HEK293 (cell line): Measurements from ENCODE around the gene TRAF7.

ENCODE experiments used
- CTCF ChIA-PET: fragments of 350-600 bp; formaldehyde crosslinking; extraction: SDS; loops from one replicate; lab custom pipeline; 2021; ENCODE audit warnings: antibody characterized with exemption; lab: Yijun Ruan, JAX
- POLR2A ChIA-PET: fragments of 300-600 bp; formaldehyde crosslinking; extraction: SDS; loops from one replicate; lab custom pipeline; 2020; ENCODE audit warnings: antibody characterized with exemption, inconsistent platforms; lab: Yijun Ruan, JAX
- H3K27ac ChIP-seq: fragments of 200-500 bp; sonication (Bioruptor generic); 2 replicates; pipeline ENCODE4 v1.5.1; 2014; ENCODE audit warnings: low read depth, low read length, control low read depth, inconsistent platforms; ENCODE audit errors: extremely low read depth
- H3K36me3 ChIP-seq, 2 experiments: fragments of 200-500 bp in 1 of 2; sonication (Bioruptor generic) in 1 of 2; 1 replicate in 1 of 2; 2 replicates in 1 of 2; pipeline ENCODE4 v1.5.1; 2014 to 2017; ENCODE audit warnings: inconsistent platforms in 2 of 2, low read length in 2 of 2; ENCODE audit not compliant: control insufficient read depth in 2 of 2, insufficient read depth in 1 of 2
- H3K4me1 ChIP-seq: fragments of 200-500 bp; sonication (Bioruptor generic); 2 replicates; pipeline ENCODE4 v1.5.1; 2014; ENCODE audit warnings: mild to moderate bottlenecking, low read length, inconsistent platforms; ENCODE audit not compliant: control insufficient read depth, insufficient read depth
- H3K4me3 ChIP-seq: 2 replicates; pipeline ENCODE4 v1.5.1; 2011; ENCODE audit warnings: low read depth, mild to moderate bottlenecking, control low read depth, low read length, moderate library complexity
- H3K9me3 ChIP-seq: fragments of 200-500 bp; sonication (Bioruptor generic); 2 replicates; pipeline ENCODE4 v1.5.1; 2014; ENCODE audit warnings: low read depth, low read length, inconsistent platforms; ENCODE audit not compliant: control insufficient read depth, insufficient read depth
- BCL11A ChIP-seq: fragments of 450-650 bp; formaldehyde crosslinking; IDR thresholded peaks from 2 replicates; pipeline ENCODE4 v1.5.1; 2016; ENCODE audit warnings: low read depth, missing biosample characterization, missing genetic modification characterization
- CTCF ChIP-seq: fragments of 450-650 bp; formaldehyde crosslinking; IDR thresholded peaks from 2 replicates; pipeline ENCODE4 v1.5.1; 2016; ENCODE audit warnings: missing biosample characterization, missing genetic modification characterization
- PRDM10 ChIP-seq: fragments of 450-650 bp; formaldehyde crosslinking; IDR thresholded peaks from 2 replicates; pipeline ENCODE4 v1.5.1; 2016; ENCODE audit warnings: missing biosample characterization, missing genetic modification characterization
- REST ChIP-seq: fragments of 450-650 bp; formaldehyde crosslinking; IDR thresholded peaks from 2 replicates; pipeline ENCODE4 v1.5.1; 2016; ENCODE audit warnings: missing biosample characterization, missing genetic modification characterization
- SCRT2 ChIP-seq: fragments of 450-650 bp; formaldehyde crosslinking; IDR thresholded peaks from 2 replicates; pipeline ENCODE4 v1.5.1; 2016; ENCODE audit warnings: missing biosample characterization, missing genetic modification characterization
- ZBTB7A ChIP-seq: fragments of 450-650 bp; formaldehyde crosslinking; IDR thresholded peaks from 2 replicates; pipeline ENCODE4 v1.5.1; 2016; ENCODE audit warnings: low read depth, missing biosample characterization, missing genetic modification characterization
- ZNF138 ChIP-seq: fragments of 450-650 bp; formaldehyde crosslinking; IDR thresholded peaks from 2 replicates; pipeline ENCODE4 v1.5.1; 2016; ENCODE audit warnings: missing biosample characterization, missing genetic modification characterization, borderline replicate concordance
- ZNF501 ChIP-seq: fragments of 450-650 bp; formaldehyde crosslinking; IDR thresholded peaks from 2 replicates; pipeline ENCODE4 v1.5.1; 2016; ENCODE audit warnings: missing biosample characterization, missing genetic modification characterization
- ZNF561 ChIP-seq: fragments of 450-650 bp; IDR thresholded peaks from 2 replicates; pipeline ENCODE4 v1.5.1; 2018; ENCODE audit warnings: missing biosample characterization, missing genetic modification characterization, borderline replicate concordance
- ZNF677 ChIP-seq: fragments of 450-650 bp; IDR thresholded peaks from 2 replicates; pipeline ENCODE4 v1.5.0; 2018; ENCODE audit warnings: missing biosample characterization, mild to moderate bottlenecking, missing genetic modification characterization, moderate library complexity
- ZSCAN4 ChIP-seq: fragments of 450-650 bp; formaldehyde crosslinking; IDR thresholded peaks from 2 replicates; pipeline ENCODE4 v1.5.1; 2017; ENCODE audit warnings: missing biosample characterization, missing genetic modification characterization

Gene TRAF7

GRCh38 chr16:2154533-2155090 is 970 bp upstream of the TRAF7 start:
- Histone ChIP-seq H3K4me1 (no peaks in the 10 kb centered on the region; the same call in 1 of the 2 replicates), H3K4me3 (peak overlapping the region; percentile 64), H3K36me3 (peaks cover 0 to 43% of the 10 kb centered on the region in 2 experiments; a peak in 2 of 3 replicates), H3K27ac (peak overlapping the region; percentile 64), H3K9me3 (no peaks in the 10 kb centered on the region)
- TF ChIP-seq ZNF138 (tag by site-specific recombination) = peak; percentile 22; the same call in 1 of the 2 replicates
- 0 out of 2 replicates have a peak, but pooled peaks have one; percentile 40 for TF ChIP-seq ZNF501 (tag by site-specific recombination)
- 0 out of 2 replicates have a peak, but pooled peaks have one; percentile 1 for TF ChIP-seq ZNF677 (tag by site-specific recombination)
- TF ChIP-seq BCL11A (tag by site-specific recombination) = no peak
- TF ChIP-seq SCRT2 (tag by site-specific recombination) = peak; percentile 69
- TF ChIP-seq ZNF561 (tag by site-specific recombination) = 0 out of 2 replicates have a peak, but pooled peaks have one; percentile 18
- TF ChIP-seq PRDM10 = 0 out of 2 replicates have a peak, but pooled peaks have one; percentile 26
- peak; percentile 20; the same call in 1 of the 2 replicates for TF ChIP-seq REST
- TF ChIP-seq CTCF = peak; percentile 12; the same call in 1 of the 2 replicates
- TF ChIP-seq ZBTB7A (tag by site-specific recombination) = no peak
- TF ChIP-seq ZSCAN4 = 0 out of 2 replicates have a peak, but pooled peaks have one; percentile 18
- ChIA-PET POLR2A (interaction anchor here (0.5 to 2.6 kb wide), 60 partner anchors 9 to 598 kb away, joined by 3 to 92 read pairs (median 8); partner anchors contain the start of genes ATP6V0C, E4F1, ECI1 and FAHD1), CTCF (interaction anchor here (0.6 to 3.8 kb wide), 9 partner anchors 15 to 1093 kb away, joined by 3 to 26 read pairs (median 4); partner anchors contain the start of gene ECI1)
